HAP-1 (cell line): ENCODE data around the gene SAMD8.
A peak's percentile ranks its signal among the peaks of the same experiment; 100 is the strongest.

Experiments
- DNase-seq, 2 experiments: peaks; one replicate each; pipeline ENCODE4 v3.0.0-alpha.2; 2016 to 2020; ENCODE audit warnings: low spot score in 2 of 2
- H3K27me3 ChIP-seq: fragments of 250-450 bp; sonication (Bioruptor Pico); 2 replicates; pipeline ENCODE4 v1.5.1; 2020; ENCODE audit warnings: low read depth, mild to moderate bottlenecking, moderate library complexity
- H3K36me3 ChIP-seq: fragments of 250-450 bp; sonication (Bioruptor Pico); replicated peaks from 2 replicates; pipeline ENCODE4 v1.5.1; 2020; ENCODE audit warnings: mild to moderate bottlenecking
- H3K4me1 ChIP-seq: fragments of 250-450 bp; sonication (Bioruptor Pico); 2 replicates; pipeline ENCODE4 v1.5.1; 2020; ENCODE audit warnings: mild to moderate bottlenecking
- H3K4me3 ChIP-seq: fragments of 250-450 bp; sonication (Bioruptor Pico); 2 replicates; pipeline ENCODE4 v1.5.1; 2020; ENCODE audit warnings: mild to moderate bottlenecking, moderate library complexity
- H3K9me3 ChIP-seq: fragments of 250-450 bp; sonication (Bioruptor Pico); 2 replicates; pipeline ENCODE4 v1.5.1; 2020; ENCODE audit warnings: mild to moderate bottlenecking, moderate library complexity
- in situ Hi-C: fragments of 300-500 bp; cut with MboI; formaldehyde crosslinking; loops from 3 replicates; pipeline ENCODE4 v1.14.3; 2020; ENCODE audit warnings: low sequenced_read_pairs, inconsistent platforms, mixed read lengths

SAMD8 gene

GRCh38 chr10:75111365-75111906, at the start of gene SAMD8:
Gene SAMD8, plus strand, starts transcription at chr10:75111656. Its CDS starts 38,873 bp downstream, at chr10:75150529.
- H3K36me3 ChIP-seq = no peaks in the 10 kb centered on the region
- no peaks in the 10 kb centered on the region for H3K27me3 ChIP-seq
- DNase-seq = peak in 1 of 2 experiments; percentile 98
- in situ Hi-C loops = no loop called here
- no peaks in the 10 kb centered on the region for H3K4me1 ChIP-seq
- H3K9me3 ChIP-seq = no peaks in the 10 kb centered on the region
- peak within 1 kb of the TSS; percentile 91 for H3K4me3 ChIP-seq

- Histone ChIP-seq H3K9me3 (no peaks in the 10 kb centered on the region), H3K36me3 (no peaks in the 10 kb centered on the region), H3K4me3 (no peak overlapping the region), H3K27me3 (no peaks in the 10 kb centered on the region), H3K4me1 (no peaks in the 10 kb centered on the region)
- DNase-seq = no peak
- in situ Hi-C loops = no loop called here
Observed at GRCh38 chr10:75061709-75062505, 49.5 kb upstream of the SAMD8 start.

GRCh38 chr10:75062506-75063299, 48.8 kb upstream of the SAMD8 start:
- in situ Hi-C loops = no loop called here
- no peaks in the 10 kb centered on the region for H3K27me3 ChIP-seq
- no peaks in the 10 kb centered on the region for H3K36me3 ChIP-seq
- H3K4me1 ChIP-seq = no peaks in the 10 kb centered on the region
- H3K9me3 ChIP-seq = no peaks in the 10 kb centered on the region
- no peak for DNase-seq
- no peak overlapping the region for H3K4me3 ChIP-seq

- no peak for DNase-seq
- H3K4me1 ChIP-seq = no peaks in the 10 kb centered on the region
- in situ Hi-C loops = no loop called here
- no peaks in the 10 kb centered on the region for H3K27me3 ChIP-seq
- no peaks in the 10 kb centered on the region for H3K9me3 ChIP-seq
- no peaks in the 10 kb centered on the region for H3K36me3 ChIP-seq
- no peak overlapping the region for H3K4me3 ChIP-seq
Observed at GRCh38 chr10:75063461-75064230, 47.8 kb upstream of the SAMD8 start.

- no peak for DNase-seq
- no peaks in the 10 kb centered on the region for H3K9me3 ChIP-seq
- no peak overlapping the region for H3K4me3 ChIP-seq
- no peaks in the 10 kb centered on the region for H3K4me1 ChIP-seq
- H3K36me3 ChIP-seq = no peaks in the 10 kb centered on the region
- in situ Hi-C loops = no loop called here
- no peaks in the 10 kb centered on the region for H3K27me3 ChIP-seq
Observed at GRCh38 chr10:75065076-75065475, 46.4 kb upstream of the SAMD8 start.

- H3K9me3 ChIP-seq = no peaks in the 10 kb centered on the region
- no peak for DNase-seq
- in situ Hi-C loops = no loop called here
- H3K4me1 ChIP-seq = no peaks in the 10 kb centered on the region
- H3K36me3 ChIP-seq = no peaks in the 10 kb centered on the region
- no peaks in the 10 kb centered on the region for H3K27me3 ChIP-seq
- no peak overlapping the region for H3K4me3 ChIP-seq
Observed at GRCh38 chr10:75066271-75066670, 45.2 kb upstream of the SAMD8 start.

- Histone ChIP-seq H3K9me3 (no peaks in the 10 kb centered on the region), H3K4me1 (no peaks in the 10 kb centered on the region), H3K4me3 (no peak overlapping the region), H3K36me3 (no peaks in the 10 kb centered on the region), H3K27me3 (no peaks in the 10 kb centered on the region)
- in situ Hi-C loops = no loop called here
- no peak for DNase-seq
Observed at GRCh38 chr10:75067272-75067671, 44.2 kb upstream of the SAMD8 start.

GRCh38 chr10:75068523-75068922, 42.9 kb upstream of the SAMD8 start:
- Histone ChIP-seq H3K9me3 (no peaks in the 10 kb centered on the region), H3K36me3 (no peaks in the 10 kb centered on the region), H3K4me3 (no peak overlapping the region), H3K4me1 (no peaks in the 10 kb centered on the region; the same call in 1 of the 2 replicates), H3K27me3 (no peaks in the 10 kb centered on the region)
- DNase-seq = no peak
- in situ Hi-C loops = no loop called here

GRCh38 chr10:75070476-75070875, 41.0 kb upstream of the SAMD8 start:
- no peaks in the 10 kb centered on the region; the same call in 1 of the 2 replicates for H3K4me1 ChIP-seq
- in situ Hi-C loops = no loop called here
- H3K27me3 ChIP-seq = no peaks in the 10 kb centered on the region
- no peaks in the 10 kb centered on the region for H3K9me3 ChIP-seq
- no peak for DNase-seq
- H3K4me3 ChIP-seq = no peak overlapping the region
- H3K36me3 ChIP-seq = no peaks in the 10 kb centered on the region

- in situ Hi-C loops = no loop called here
- no peaks in the 10 kb centered on the region for H3K27me3 ChIP-seq
- H3K4me3 ChIP-seq = no peak overlapping the region
- H3K9me3 ChIP-seq = no peaks in the 10 kb centered on the region
- H3K4me1 ChIP-seq = no peaks in the 10 kb centered on the region; the same call in 1 of the 2 replicates
- DNase-seq = no peak
- H3K36me3 ChIP-seq = no peaks in the 10 kb centered on the region
Observed at GRCh38 chr10:75070961-75071428, 40.5 kb upstream of the SAMD8 start.

- H3K4me1 ChIP-seq = peaks cover 2% of the 10 kb centered on the region; the same call in 1 of the 2 replicates
- no peaks in the 10 kb centered on the region for H3K36me3 ChIP-seq
- in situ Hi-C loops = no loop called here
- H3K27me3 ChIP-seq = no peaks in the 10 kb centered on the region
- H3K9me3 ChIP-seq = no peaks in the 10 kb centered on the region
- no peak for DNase-seq
- no peak overlapping the region for H3K4me3 ChIP-seq
Observed at GRCh38 chr10:75071756-75072155, 39.7 kb upstream of the SAMD8 start.

- no peaks in the 10 kb centered on the region for H3K27me3 ChIP-seq
- H3K36me3 ChIP-seq = no peaks in the 10 kb centered on the region
- no peaks in the 10 kb centered on the region for H3K9me3 ChIP-seq
- H3K4me1 ChIP-seq = peaks cover 2% of the 10 kb centered on the region; the same call in 1 of the 2 replicates
- in situ Hi-C loops = no loop called here
- DNase-seq = no peak
- H3K4me3 ChIP-seq = no peak overlapping the region
Observed at GRCh38 chr10:75072727-75073126, 38.7 kb upstream of the SAMD8 start.

- no peaks in the 10 kb centered on the region for H3K36me3 ChIP-seq
- H3K27me3 ChIP-seq = no peaks in the 10 kb centered on the region
- no peaks in the 10 kb centered on the region for H3K9me3 ChIP-seq
- H3K4me3 ChIP-seq = no peak overlapping the region
- in situ Hi-C loops = no loop called here
- peaks cover 2% of the 10 kb centered on the region; the same call in 1 of the 2 replicates for H3K4me1 ChIP-seq
- no peak for DNase-seq
Observed at GRCh38 chr10:75073442-75073841, 38.0 kb upstream of the SAMD8 start.
